Caki2 (cell line): ENCODE measurements around the gene CBX4. TPM values are rescaled to one million over a fixed set of nuclear protein-coding genes. Genes with fewer than 3 reads are reported as not detected.

Experiments
- DNase-seq: peaks from one replicate; pipeline ENCODE4 v3.0.0-alpha.2; 2015; ENCODE audit warnings: low read depth
- in situ Hi-C: cut with HindIII; loops from 2 replicates; pipeline ENCODE4 v1.10.0; 2016; ENCODE audit warnings: low sequenced_read_pairs, low pct_unique_long_range_greater_than_20kb, mixed read lengths
- total RNA-seq: library from RNA; depleted of rRNA; stranded (reverse); fragments of >200 nt; shearing (Covaris generic); gene quantifications from 2 replicates; pipeline ENCODE4 v1.2.3, GENCODE V29; 2014; ENCODE audit warnings: low replicate concordance

Gene CBX4
- total RNA-seq, 1 experiment from 2014 or later: 21.6 TPM

GRCh38 chr17:79821331-79822095 is 17.7 kb downstream of the CBX4 start:
- in situ Hi-C loops: no loop called here
- DNase-seq: no peak

GRCh38 chr17:79820959-79821330 is 18.3 kb downstream of the CBX4 start:
- no peak for DNase-seq
- in situ Hi-C loops: no loop called here

- no peak for DNase-seq
- in situ Hi-C loops: no loop called here
Measured at GRCh38 chr17:79819534-79820276, 19.5 kb downstream of the CBX4 start.

- in situ Hi-C loops: no loop called here
- DNase-seq: no peak
Measured at GRCh38 chr17:79819085-79819484, 20.2 kb downstream of the CBX4 start.

GRCh38 chr17:79818026-79818758 is 21.0 kb downstream of the CBX4 start:
- DNase-seq: no peak
- in situ Hi-C loops: no loop called here

GRCh38 chr17:79815836-79816461 is 23.3 kb downstream of the CBX4 start:
- in situ Hi-C loops: no loop called here
- DNase-seq: no peak

GRCh38 chr17:79814974-79815835 is 24.0 kb downstream of the CBX4 start:
- no peak for DNase-seq
- in situ Hi-C loops: no loop called here

GRCh38 chr17:79814127-79814973 is 24.9 kb downstream of the CBX4 start:
- no peak for DNase-seq
- in situ Hi-C loops: no loop called here

GRCh38 chr17:79813297-79814126 is 25.7 kb downstream of the CBX4 start:
- DNase-seq: no peak
- in situ Hi-C loops: no loop called here

GRCh38 chr17:79812353-79813258 is 26.6 kb downstream of the CBX4 start:
- no peak for DNase-seq
- in situ Hi-C loops: no loop called here

GRCh38 chr17:79811868-79812352 is 27.3 kb downstream of the CBX4 start:
- no peak for DNase-seq
- in situ Hi-C loops: no loop called here

- peak; percentile 72 for DNase-seq
- in situ Hi-C loops: no loop called here
Measured at GRCh38 chr17:79811011-79811867, 28.0 kb downstream of the CBX4 start.

- peak; percentile 75 for DNase-seq
- in situ Hi-C loops: no loop called here
Measured at GRCh38 chr17:79810130-79811010, 28.9 kb downstream of the CBX4 start.
